Endothelial cell of umbilical vein (primary cell): ENCODE results near the gene OPTC. TPM values are rescaled to one million over a fixed set of nuclear protein-coding genes. Genes with fewer than 3 reads are reported as not detected.

Experiments used
- BruUV-seq: library from RNA; stranded (reverse); fragments of 400-500 nt; replicated peaks from 2 replicates; lab custom pipeline; 2021; lab: Mats Ljungman, UMichigan
- CTCF ChIA-PET: fragments of 300-600, 350-600 bp; sonication (Branson Sonifier 250); formaldehyde crosslinking; loops from one replicate; lab custom pipeline; 2021; ENCODE audit warnings: antibody characterized with exemption, inconsistent platforms; lab: Charles Lee
- POLR2A ChIA-PET: fragments of 300-600, 350-600 bp; sonication (Branson Sonifier 250); formaldehyde crosslinking; loops from one replicate; lab custom pipeline; 2021; ENCODE audit warnings: antibody characterized with exemption, inconsistent platforms; lab: Charles Lee
- DNase-seq: peaks from one replicate; pipeline ENCODE4 v3.0.0-alpha.2; 2011; ENCODE audit warnings: low read depth, low spot score
- FAIRE-seq: peaks from 2 replicates; lab custom pipeline; 2011; peaks lifted over from hg19 to GRCh38; lab: Jason Lieb, UNC
- H2AFZ ChIP-seq: 2 replicates; pipeline ENCODE4 v1.6.0; 2012; ENCODE audit warnings: low read depth, low read length, control low read depth, inconsistent platforms
- H3K27ac ChIP-seq: 2 replicates; pipeline ENCODE4 v1.5.1; 2011; ENCODE audit warnings: low read depth, mild to moderate bottlenecking, control low read depth, low read length, moderate library complexity; ENCODE audit not compliant: insufficient read depth
- H3K27me3 ChIP-seq, 2 experiments: 2 replicates each; pipeline versions ENCODE4 v1.6.0 to v1.6.1; 2011; ENCODE audit warnings: low read length in 2 of 2, mixed read lengths in 1 of 2; ENCODE audit not compliant: control insufficient read depth in 2 of 2, insufficient read depth in 2 of 2
- H3K36me3 ChIP-seq, 2 experiments: 2 replicates in 1 of 2; 3 replicates in 1 of 2; pipeline ENCODE4 v1.5.1; 2011; ENCODE audit warnings: low read length in 2 of 2, mild to moderate bottlenecking in 1 of 2, moderate library complexity in 1 of 2; ENCODE audit not compliant: control insufficient read depth in 2 of 2, insufficient read depth in 2 of 2; ENCODE audit errors: extremely low read depth in 1 of 2
- H3K4me1 ChIP-seq: 3 replicates; pipeline ENCODE4 v1.5.1; 2011; ENCODE audit warnings: mild to moderate bottlenecking, low read length; ENCODE audit not compliant: control insufficient read depth, insufficient read depth; ENCODE audit errors: extremely low read depth
- H3K4me2 ChIP-seq: 2 replicates; pipeline ENCODE4 v1.6.1; 2011; ENCODE audit warnings: low read length, control low read depth, mixed read lengths; ENCODE audit not compliant: insufficient read depth
- H3K4me3 ChIP-seq, 3 experiments: fragments of 200-600 bp in 1 of 3; sonication (generic), shearing (Covaris generic) in 1 of 3; replicated peaks in 1 of 3; 2 replicates each; pipeline ENCODE4 v1.5.1; 2011 to 2016; ENCODE audit warnings: control low read depth in 3 of 3, low read length in 3 of 3, mild to moderate bottlenecking in 2 of 3, inconsistent platforms in 1 of 3, low read depth in 1 of 3, moderate library complexity in 1 of 3; ENCODE audit not compliant: insufficient read depth in 1 of 3
- H3K79me2 ChIP-seq: 2 replicates; pipeline ENCODE4 v1.6.0; 2012; ENCODE audit warnings: low read length, inconsistent platforms; ENCODE audit not compliant: control insufficient read depth, insufficient read depth
- H3K9ac ChIP-seq: replicated peaks from 2 replicates; pipeline ENCODE3; 2011; ENCODE audit warnings: low read length, control low read depth; ENCODE audit not compliant: insufficient read depth; ENCODE audit errors: extremely low read depth
- H3K9me1 ChIP-seq: replicated peaks from 3 replicates; pipeline ENCODE4 v1.6.0; 2011; ENCODE audit warnings: mild to moderate bottlenecking, low read length; ENCODE audit not compliant: control insufficient read depth, insufficient read depth; ENCODE audit errors: extremely low read depth
- H3K9me3 ChIP-seq: replicated peaks from 2 replicates; pipeline ENCODE4 v1.5.1; 2012; ENCODE audit warnings: low read length, inconsistent platforms; ENCODE audit not compliant: control insufficient read depth, insufficient read depth
- H4K20me1 ChIP-seq: replicated peaks from 2 replicates; pipeline ENCODE3; 2011; ENCODE audit warnings: mild to moderate bottlenecking, low read length; ENCODE audit not compliant: control insufficient read depth, insufficient read depth; ENCODE audit errors: extremely low read depth
- EZH2 ChIP-seq: IDR thresholded peaks from 2 replicates; pipeline ENCODE4 v1.6.1; 2012; ENCODE audit warnings: borderline replicate concordance, low read depth, mild to moderate bottlenecking, moderate library complexity, low read length, inconsistent platforms; ENCODE audit not compliant: severe bottlenecking
- FOS ChIP-seq: IDR thresholded peaks from 2 replicates; pipeline ENCODE4 v1.6.1; 2011; ENCODE audit warnings: mild to moderate bottlenecking, low read length, moderate library complexity, borderline replicate concordance; ENCODE audit not compliant: insufficient read depth
- GATA2 ChIP-seq: IDR thresholded peaks from 2 replicates; pipeline ENCODE4 v1.7.0; 2011; ENCODE audit warnings: low read depth, mild to moderate bottlenecking, moderate library complexity, mixed read lengths, low read length; ENCODE audit not compliant: insufficient read length, insufficient read depth
- JUN ChIP-seq: IDR thresholded peaks from 2 replicates; pipeline ENCODE4 v1.6.1; 2011; ENCODE audit warnings: borderline replicate concordance, low read depth; ENCODE audit not compliant: insufficient read length, insufficient read depth
- MYC ChIP-seq: IDR thresholded peaks from one replicate; pipeline ENCODE4 v1.6.1; 2011; ENCODE audit warnings: mild to moderate bottlenecking, low read depth, low read length
- POLR2A ChIP-seq: IDR thresholded peaks from 2 replicates; pipeline ENCODE4 v1.6.1; 2012; ENCODE audit warnings: low read depth, mild to moderate bottlenecking, control low read depth, low read length
- POLR2AphosphoS5 ChIP-seq: IDR thresholded peaks from 2 replicates; pipeline ENCODE4 v1.6.1; 2012; ENCODE audit warnings: low read depth, mild to moderate bottlenecking, control low read depth, low read length, moderate library complexity; ENCODE audit not compliant: insufficient read depth
- dilution Hi-C: fragments of 300-500 bp; cut with MboI; formaldehyde crosslinking; loops from one replicate; pipeline ENCODE4 v1.15.0; 2019; ENCODE audit warnings: low sequenced_read_pairs; ENCODE audit not compliant: extremely low pct_ligation_motif_present
- intact Hi-C: fragments of 100-400 bp; cut with micrococcal nuclease; formaldehyde crosslinking; loops from one replicate; pipeline ENCODE4 v1.10.0; 2022
- polyA plus RNA-seq, 4 experiments: library from polyadenylated mRNA; depleted of rRNA in 3 of 4; stranded (reverse) in 3 of 4; unstranded in 1 of 4; fragments of >200 nt; gene quantifications; 2 replicates each; pipeline versions ENCODE4 v1.2.1 to v1.2.3, GENCODE V29; 2011 to 2012; ENCODE audit warnings: missing spikeins in 1 of 4
- total RNA-seq: library from RNA; stranded (reverse); gene quantifications from 2 replicates; pipeline ENCODE4 v1.2.3, GENCODE V29; 2021
- TF ChIP-seq, protein P1 (sequence below): IDR thresholded peaks from 2 replicates; pipeline ENCODE4 v1.6.1; 2011; ENCODE audit not compliant: insufficient read depth, insufficient read length
- TF ChIP-seq, protein P2 (sequence below), 2 donors: IDR thresholded peaks; 1 replicate in 1 of 2; 2 replicates in 1 of 2; pipeline ENCODE4 v1.5.1; 2011; ENCODE audit warnings: low read length in 2 of 2, mild to moderate bottlenecking in 2 of 2, moderate library complexity in 2 of 2, control low read depth in 1 of 2, inconsistent platforms in 1 of 2, low read depth in 1 of 2; ENCODE audit not compliant: insufficient read depth in 1 of 2; ENCODE audit errors: extremely low read depth in 1 of 2

The OPTC gene
- total and polyA plus RNA-seq, 2 donors (not counting 3 experiments of a cell fraction or from before 2014, with no cell fraction given) = not detected

DNA sequence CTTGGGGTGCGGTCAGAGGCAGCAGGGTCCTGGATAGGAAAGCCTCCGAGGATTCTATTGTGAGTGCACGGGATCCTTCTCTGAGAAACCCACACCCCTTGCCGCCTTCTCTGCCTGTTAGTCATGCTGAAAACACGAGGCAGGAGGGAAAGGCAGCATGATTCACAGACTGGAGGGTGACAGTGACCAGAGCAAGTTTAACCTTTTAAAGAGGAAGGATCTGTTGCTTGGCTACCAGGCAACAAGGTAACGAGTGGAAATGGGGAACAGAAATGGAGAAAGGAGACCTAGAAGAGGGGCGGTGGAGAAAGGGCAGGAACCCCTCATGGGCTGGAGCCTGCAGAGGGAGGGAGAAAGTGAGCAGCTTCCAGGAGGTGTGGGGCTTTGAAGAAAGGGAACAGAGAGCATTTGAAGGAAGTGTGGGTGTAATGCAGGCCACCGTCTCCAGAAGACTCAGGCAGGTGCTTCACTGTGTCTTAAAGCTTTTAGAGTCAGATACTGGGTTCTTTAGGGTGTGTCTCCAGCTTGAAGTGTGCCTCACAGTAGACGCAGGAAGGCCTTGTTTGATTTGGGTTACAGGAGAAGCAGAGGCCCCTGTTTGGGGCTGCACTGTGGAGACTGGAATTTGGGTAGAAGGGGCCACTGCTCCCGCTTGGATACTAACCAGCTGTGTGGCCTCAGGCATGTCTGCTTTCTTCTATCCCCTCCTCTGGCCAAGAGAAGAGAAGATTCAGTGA, 19.1 kb downstream of the OPTC start:
- H3K27me3 ChIP-seq = no peaks in the 10 kb centered on the region
- H3K9me1 ChIP-seq = no peaks in the 10 kb centered on the region
- H3K4me1 ChIP-seq = peaks cover 35% of the 10 kb centered on the region
- FAIRE-seq = peak; percentile 99
- H3K9ac ChIP-seq = peak overlapping the region; percentile 48
- TF ChIP-seq, protein P1, sequence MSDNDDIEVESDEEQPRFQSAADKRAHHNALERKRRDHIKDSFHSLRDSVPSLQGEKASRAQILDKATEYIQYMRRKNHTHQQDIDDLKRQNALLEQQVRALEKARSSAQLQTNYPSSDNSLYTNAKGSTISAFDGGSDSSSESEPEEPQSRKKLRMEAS = peak; percentile 91
- TF ChIP-seq MYC = peak; percentile 54
- TF ChIP-seq GATA2 = no peak
- TF ChIP-seq, protein P2, sequence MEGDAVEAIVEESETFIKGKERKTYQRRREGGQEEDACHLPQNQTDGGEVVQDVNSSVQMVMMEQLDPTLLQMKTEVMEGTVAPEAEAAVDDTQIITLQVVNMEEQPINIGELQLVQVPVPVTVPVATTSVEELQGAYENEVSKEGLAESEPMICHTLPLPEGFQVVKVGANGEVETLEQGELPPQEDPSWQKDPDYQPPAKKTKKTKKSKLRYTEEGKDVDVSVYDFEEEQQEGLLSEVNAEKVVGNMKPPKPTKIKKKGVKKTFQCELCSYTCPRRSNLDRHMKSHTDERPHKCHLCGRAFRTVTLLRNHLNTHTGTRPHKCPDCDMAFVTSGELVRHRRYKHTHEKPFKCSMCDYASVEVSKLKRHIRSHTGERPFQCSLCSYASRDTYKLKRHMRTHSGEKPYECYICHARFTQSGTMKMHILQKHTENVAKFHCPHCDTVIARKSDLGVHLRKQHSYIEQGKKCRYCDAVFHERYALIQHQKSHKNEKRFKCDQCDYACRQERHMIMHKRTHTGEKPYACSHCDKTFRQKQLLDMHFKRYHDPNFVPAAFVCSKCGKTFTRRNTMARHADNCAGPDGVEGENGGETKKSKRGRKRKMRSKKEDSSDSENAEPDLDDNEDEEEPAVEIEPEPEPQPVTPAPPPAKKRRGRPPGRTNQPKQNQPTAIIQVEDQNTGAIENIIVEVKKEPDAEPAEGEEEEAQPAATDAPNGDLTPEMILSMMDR (IDR thresholded peaks at IDR 0.05; ENCODE audit: extremely low read depth in 1 of 2, insufficient read depth in 1 of 2, low read depth in 1 of 2, low read length in 2 of 2) = no peak
- peak; percentile 77 for TF ChIP-seq JUN
- TF ChIP-seq POLR2A = no peak
- peak; percentile 42 for TF ChIP-seq POLR2AphosphoS5
- no peak for TF ChIP-seq EZH2
- TF ChIP-seq FOS = peak; percentile 97
- ChIA-PET POLR2A (interaction anchor here (0.7 kb wide), 1 partner anchor 161 kb away, joined by 3 read pairs; no protein-coding TSS in a partner anchor), CTCF (interaction anchor here (0.8 to 1.6 kb wide), 5 partner anchors 9 to 189 kb away, joined by 3 to 10 read pairs (median 3); no protein-coding TSS in a partner anchor)
- no peak overlapping the region for H3K4me3 ChIP-seq
- dilution Hi-C loops = no loop called here
- DNase-seq = peak; percentile 85
- no peaks in the 10 kb centered on the region for H3K79me2 ChIP-seq
- H3K4me2 ChIP-seq = no peak overlapping the region
- peak overlapping the region; percentile 83 for H3K27ac ChIP-seq
- no peaks in the 10 kb centered on the region for H3K36me3 ChIP-seq
- intact Hi-C loops = loop anchor here (1.0 to 5.0 kb wide), 3 partner anchors 94 to 282 kb away; partner anchors contain the start of genes ZBED6 and ZC3H11A
- BruUV-seq = no TSS peak
- H4K20me1 ChIP-seq = no peaks in the 10 kb centered on the region
- peak overlapping the region; percentile 65 for H2AFZ ChIP-seq
- no peaks in the 10 kb centered on the region for H3K9me3 ChIP-seq
